Measurements from ENCODE around the gene SULF2.

SULF2 gene

GRCh38 chr20:47667531-47668312 is 117.6 kb downstream of the SULF2 start:
- no peak for DNase-seq

GRCh38 chr20:47667086-47667485 is 118.2 kb downstream of the SULF2 start:
- no peak for DNase-seq

DNA sequence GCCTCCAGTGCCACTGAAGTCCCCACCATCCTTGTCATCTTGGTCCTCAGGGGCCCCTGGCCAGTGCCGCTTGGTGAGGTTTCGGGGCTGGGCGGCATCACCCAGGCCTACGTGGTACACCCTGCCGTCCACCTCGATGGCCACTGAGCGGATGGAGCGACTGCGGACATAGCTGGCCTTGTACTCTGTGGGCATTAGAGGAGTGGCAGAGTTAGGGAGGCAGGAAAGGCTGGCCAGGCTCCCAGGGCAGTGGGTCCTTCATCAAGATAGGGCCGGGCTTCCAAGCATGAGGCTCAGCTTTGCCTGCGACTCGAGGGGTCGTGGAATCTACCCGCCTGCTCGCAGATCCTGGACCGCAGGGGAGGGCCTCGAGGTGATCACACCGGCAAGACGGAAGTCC is 119.0 kb downstream of the SULF2 start:
- no peak for DNase-seq

DNA sequence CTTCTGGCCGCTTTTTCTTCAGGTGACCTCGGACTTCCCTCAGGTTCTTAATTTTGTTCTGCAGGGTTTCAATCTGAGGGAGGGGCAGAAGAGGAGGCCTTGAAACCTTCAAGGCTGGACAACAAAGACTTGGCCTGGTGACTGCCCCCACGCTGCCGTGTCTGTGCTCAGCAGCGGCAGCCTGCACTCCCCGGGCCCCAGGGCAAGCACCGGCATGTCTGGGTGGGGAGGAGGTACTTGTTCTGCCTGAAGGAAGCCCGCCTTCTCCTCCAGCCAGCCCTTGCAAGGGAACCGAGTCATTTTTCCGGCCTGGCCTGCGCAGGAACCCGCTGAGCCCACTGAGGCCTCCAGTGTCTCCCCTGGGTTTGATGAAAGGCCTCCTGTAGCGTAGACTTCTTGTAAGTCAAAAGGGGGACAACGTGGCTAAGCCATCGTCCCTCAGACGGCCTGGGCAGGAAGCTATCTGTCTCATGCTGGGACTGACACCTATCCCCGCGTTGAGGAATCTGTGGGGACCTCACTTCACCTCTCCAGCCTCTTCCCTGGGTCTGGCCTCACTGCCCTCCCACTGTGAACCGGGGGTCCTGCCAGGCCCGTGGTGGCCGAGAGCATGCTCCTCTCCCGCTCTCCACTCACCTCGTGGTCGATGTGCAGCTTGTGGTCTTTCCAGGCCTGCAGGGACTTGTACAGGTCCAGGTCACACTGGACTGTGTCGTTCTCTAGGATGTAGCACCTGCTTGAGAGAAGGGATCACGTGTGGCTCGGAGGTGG is 119.9 kb downstream of the SULF2 start:
- no peak for DNase-seq

DNA sequence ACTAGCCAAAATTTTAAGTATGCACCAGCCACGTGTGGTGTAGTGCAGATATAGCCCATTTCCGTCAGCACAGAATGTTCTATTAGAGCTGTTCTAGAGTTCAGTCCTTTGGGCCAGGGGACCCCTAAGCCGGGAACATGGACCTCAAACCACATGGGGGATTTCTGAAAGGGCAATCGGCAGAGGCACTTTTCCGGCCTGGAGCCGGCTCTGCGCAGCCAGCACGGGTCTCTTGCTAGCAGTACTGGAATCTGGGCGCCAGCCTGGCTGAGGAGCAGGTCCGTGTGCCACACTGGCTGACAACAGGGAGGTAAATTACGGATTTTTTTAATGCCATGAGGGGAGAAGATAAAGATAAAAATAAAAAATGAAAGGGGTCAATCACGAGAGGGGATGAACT is 120.5 kb downstream of the SULF2 start:
- no peak for DNase-seq

GRCh38 chr20:47664068-47664437 is 121.2 kb downstream of the SULF2 start:
- DNase-seq = no peak

- DNase-seq = peak; percentile 73
Measured at GRCh38 chr20:47663354-47664067, 121.8 kb downstream of the SULF2 start.

DNA sequence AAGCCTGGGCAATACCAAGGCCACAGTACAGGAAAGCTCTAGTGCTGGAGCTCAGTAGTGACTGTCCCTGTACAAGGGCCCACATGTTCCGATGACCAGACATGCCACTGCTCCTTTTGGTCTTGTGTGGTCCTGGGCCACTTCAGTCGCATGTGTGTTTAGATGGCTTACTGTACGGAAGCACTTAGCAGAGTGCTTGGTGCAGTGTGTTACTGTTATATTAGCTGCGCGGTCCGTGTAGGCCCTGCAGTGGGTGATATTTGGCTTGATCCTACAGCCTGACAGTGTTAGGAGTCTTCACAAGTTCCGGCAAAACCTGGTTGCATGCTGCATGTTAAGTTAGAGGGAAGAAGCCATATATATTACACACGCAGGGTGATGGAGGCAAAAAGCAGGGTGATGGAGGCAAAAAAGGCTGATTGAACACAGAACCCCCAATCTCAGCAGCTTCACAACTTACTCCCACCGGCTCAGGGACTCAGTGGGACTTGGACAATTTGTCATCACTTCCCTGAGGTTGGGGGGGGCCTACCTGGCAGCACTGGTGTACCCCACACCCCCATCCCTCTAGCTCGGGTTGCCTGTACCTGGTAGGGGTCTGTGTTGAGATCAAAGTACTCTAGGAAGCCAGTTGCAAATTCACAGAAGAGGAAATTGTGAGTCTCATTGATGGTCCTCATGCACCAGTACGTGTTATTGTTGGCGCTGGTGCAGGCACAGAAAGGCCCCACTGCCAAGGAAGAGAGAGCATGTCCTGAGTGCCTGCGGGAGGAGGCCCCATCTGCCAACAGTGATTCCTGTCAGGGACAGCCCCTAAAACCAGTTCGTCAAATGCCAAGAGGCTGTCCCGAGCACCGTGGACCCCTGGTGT is 122.6 kb downstream of the SULF2 start:
- no peak for DNase-seq

- DNase-seq = no peak
Measured at GRCh38 chr20:47661714-47662113, 123.6 kb downstream of the SULF2 start.

DNA sequence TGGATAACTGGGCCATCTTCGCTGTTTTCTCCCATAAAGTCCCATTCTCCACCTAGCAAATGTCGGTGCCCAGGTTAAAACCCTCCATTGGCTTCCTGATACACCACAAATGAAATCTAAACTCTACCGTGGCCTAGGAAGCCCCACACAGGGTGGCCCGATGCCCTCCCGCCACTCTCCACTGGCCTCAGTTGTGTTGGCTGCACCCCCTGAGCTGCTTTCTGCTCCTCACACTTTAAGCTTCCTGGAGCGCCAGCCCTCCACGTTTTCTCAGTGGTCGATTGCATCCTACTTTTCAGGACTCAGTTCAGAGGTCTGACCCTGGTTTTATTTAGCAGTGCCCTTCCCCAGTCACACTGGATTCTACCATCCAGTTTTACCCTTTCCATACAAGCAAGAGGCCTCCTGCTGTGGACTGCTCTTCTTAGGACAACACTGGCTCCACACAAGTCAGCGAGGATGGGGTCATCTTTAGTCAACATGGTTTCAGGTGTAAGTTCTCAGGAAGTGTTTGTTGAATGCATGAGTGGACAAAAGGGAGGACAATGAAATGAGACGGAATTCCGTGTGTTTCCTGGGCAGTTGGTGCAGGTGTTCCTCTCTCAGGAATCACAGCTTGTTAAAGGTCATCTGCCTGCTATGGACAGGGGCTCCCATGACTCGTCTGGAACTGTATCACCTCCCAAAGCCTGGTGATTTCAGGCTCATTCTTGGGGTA is 124.1 kb downstream of the SULF2 start:
- no peak for DNase-seq

DNA sequence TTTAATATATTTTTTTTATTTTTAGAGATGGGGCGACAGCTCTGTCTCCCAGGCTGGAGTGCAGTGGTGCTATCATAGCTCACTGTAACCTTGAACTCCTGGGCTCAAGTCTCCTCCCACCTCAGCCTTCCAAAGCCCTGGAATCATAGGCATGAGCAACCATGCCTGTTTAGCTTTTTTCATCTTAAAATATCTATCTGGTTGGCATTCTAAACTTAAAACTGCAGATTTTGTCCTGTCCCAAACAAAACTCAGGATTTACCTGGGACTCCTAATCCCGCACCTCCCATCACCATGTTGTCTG is 124.7 kb downstream of the SULF2 start:
- no peak for DNase-seq

GRCh38 chr20:47659904-47660601 is 125.2 kb downstream of the SULF2 start:
- no peak for DNase-seq

- no peak for DNase-seq
Measured at GRCh38 chr20:47656318-47656717, 129.0 kb downstream of the SULF2 start.

- no peak for DNase-seq
Measured at GRCh38 chr20:47655635-47656034, 129.6 kb downstream of the SULF2 start.

DNA sequence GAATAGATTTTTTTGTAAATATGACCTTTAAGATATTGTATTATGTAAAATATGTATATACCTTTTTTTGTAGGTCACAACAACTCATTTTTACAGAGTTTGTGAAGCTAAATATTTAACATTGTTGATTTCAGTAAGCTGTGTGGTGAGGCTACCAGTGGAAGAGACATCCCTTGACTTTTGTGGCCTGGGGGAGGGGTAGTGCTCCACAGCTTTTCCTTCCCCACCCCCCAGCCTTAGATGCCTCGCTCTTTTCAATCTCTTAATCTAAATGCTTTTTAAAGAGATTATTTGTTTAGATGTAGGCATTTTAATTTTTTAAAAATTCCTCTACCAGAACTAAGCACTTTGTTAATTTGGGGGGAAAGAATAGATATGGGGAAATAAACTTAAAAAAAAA is 130.9 kb downstream of the SULF2 start:
- DNase-seq = no peak

- DNase-seq = no peak
Measured at GRCh38 chr20:47653869-47654268, 131.4 kb downstream of the SULF2 start.

DNA sequence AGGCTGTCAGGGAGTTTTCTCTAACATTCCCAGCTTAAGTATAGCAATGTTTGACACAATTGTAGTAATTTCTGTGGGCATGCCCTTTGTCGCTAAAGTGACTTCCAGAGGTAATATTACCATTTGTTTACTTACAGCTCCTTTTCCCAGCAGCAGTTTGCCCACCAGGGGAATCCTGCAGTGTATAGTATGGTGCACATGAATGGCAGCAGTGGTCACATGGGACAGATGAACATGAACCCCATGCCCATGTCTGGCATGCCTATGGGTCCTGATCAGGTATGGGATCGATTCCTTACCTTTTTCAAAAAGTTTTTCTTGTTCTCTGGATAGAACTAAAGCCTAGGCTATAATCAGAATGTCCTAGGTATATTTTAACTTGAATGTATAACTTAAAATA is 132.5 kb downstream of the SULF2 start:
- no peak for DNase-seq

GRCh38 chr20:47652301-47652700 is 133.0 kb downstream of the SULF2 start:
- DNase-seq = no peak

GRCh38 chr20:47648943-47649342 is 136.3 kb downstream of the SULF2 start:
- no peak for DNase-seq

GRCh38 chr20:47647994-47648393 is 137.3 kb downstream of the SULF2 start:
- DNase-seq = no peak

- no peak for DNase-seq
Measured at GRCh38 chr20:47645632-47646031, 139.6 kb downstream of the SULF2 start.

GRCh38 chr20:47642624-47643023 is 142.7 kb downstream of the SULF2 start:
- no peak for DNase-seq

Measured in fibroblast of skin of right quadriceps (primary cell).